Naive B cell (primary cell): ENCODE data around the gene LCNL1. TPM values are rescaled to one million over a fixed set of nuclear protein-coding genes. Genes with fewer than 3 reads are reported as not detected.
A peak's percentile ranks its signal among the peaks of the same experiment; 100 is the strongest.

Experiments used
- ATAC-seq, 2 donors: fragments of 150-1000 bp; cut with Tn5 transposase; 2 replicates each; pipeline ENCODE4 v1.10.0; 2021; ENCODE audit warnings: low read depth in 2 of 2, mild to moderate bottlenecking in 2 of 2, moderate library complexity in 2 of 2
- DNase-seq: peaks from one replicate; pipeline ENCODE4 v3.0.0; 2022
- H3K27ac Mint-ChIP-seq, 6 donors: one replicate each; pipeline ENCODE4 v1.8.0; 2020 to 2022; ENCODE audit warnings: mild to moderate bottlenecking in 6 of 6, mixed read lengths in 6 of 6, moderate library complexity in 5 of 6, inconsistent platforms in 2 of 6
- H3K27me3 Mint-ChIP-seq, 3 donors: one replicate each; pipeline ENCODE4 v1.8.0; 2021 to 2022; ENCODE audit warnings: mixed read lengths in 3 of 3, mild to moderate bottlenecking in 1 of 3
- H3K36me3 Mint-ChIP-seq, 2 donors: one replicate each; pipeline ENCODE4 v1.8.0; 2020 to 2022; ENCODE audit warnings: mixed read lengths in 2 of 2, inconsistent platforms in 1 of 2, mild to moderate bottlenecking in 1 of 2
- H3K4me1 Mint-ChIP-seq, 3 donors: one replicate each; pipeline ENCODE4 v1.8.0; 2020 to 2022; ENCODE audit warnings: mixed read lengths in 3 of 3, inconsistent platforms in 1 of 3, mild to moderate bottlenecking in 1 of 3, moderate library complexity in 1 of 3
- H3K4me3 Mint-ChIP-seq, 8 donors: one replicate each; pipeline ENCODE4 v1.8.0; 2020 to 2022; ENCODE audit warnings: mild to moderate bottlenecking in 8 of 8, mixed read lengths in 8 of 8, moderate library complexity in 8 of 8, inconsistent platforms in 2 of 8
- H3K9me3 Mint-ChIP-seq, 7 donors: one replicate each; pipeline ENCODE4 v1.8.0; 2020 to 2022; ENCODE audit warnings: mixed read lengths in 7 of 7, mild to moderate bottlenecking in 5 of 7, inconsistent platforms in 2 of 7, moderate library complexity in 1 of 7
- polyA plus RNA-seq, 6 donors: library from polyadenylated mRNA; unstranded; fragments of 300-500 nt; fragmentation: Illumina TruSeq; gene quantifications; one replicate each; pipeline ENCODE4 v1.2.3, GENCODE V29; 2021; ENCODE audit warnings: low read depth in 6 of 6

The LCNL1 gene
- polyA plus RNA-seq, 6 donors from 2014 or later = not detected

GRCh38 chr9:136951541-136952320, 31.1 kb upstream of the LCNL1 start, which contains the start of gene LCN12:
TSS of gene LCN12 (plus strand) at chr9:136952273. CDS start at chr9:136952328, 55 bp downstream.
- Mint-ChIP-seq H3K9me3 (peaks cover 0 to 4% (median 0%) of the 10 kb centered on the region in 7 donors), H3K4me1 (peaks cover 2 to 14% (median 10%) of the 10 kb centered on the region in 3 donors), H3K27ac (no peak within 1 kb of the TSS), H3K36me3 (peaks cover 0 to 6% of the 10 kb centered on the region in 2 donors), H3K27me3 (peaks cover 3 to 11% (median 6%) of the 10 kb centered on the region in 3 donors), H3K4me3 (peak within 1 kb of the TSS in 5 of 8 donors; percentile 9 to 88 (median 29))
- DNase-seq (no peak), ATAC-seq (no peak)

DNA sequence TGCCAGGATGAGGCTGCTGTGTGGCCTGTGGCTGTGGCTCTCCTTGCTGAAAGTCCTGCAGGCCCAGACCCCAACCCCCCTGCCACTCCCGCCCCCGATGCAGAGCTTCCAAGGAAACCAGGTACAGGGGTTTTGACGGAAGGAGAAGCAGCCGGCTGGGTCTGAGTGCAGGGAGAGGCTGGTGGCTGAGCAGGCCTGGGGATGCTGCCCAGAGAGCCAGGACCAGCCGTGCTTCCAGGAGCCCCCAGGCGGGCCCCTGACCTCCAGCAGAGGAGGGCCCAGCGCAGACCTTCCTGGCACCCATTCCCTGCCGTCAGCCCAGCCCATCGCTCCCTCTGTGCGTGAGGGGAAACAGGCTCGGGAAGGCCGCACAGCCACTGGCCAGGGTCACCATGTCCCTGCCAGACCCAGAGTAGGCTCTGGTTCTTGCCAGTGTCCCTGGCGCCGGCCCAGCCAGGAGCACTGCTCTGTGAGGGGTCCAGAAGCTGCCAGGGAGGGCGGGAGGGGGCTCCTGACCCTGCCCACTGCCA, 30.4 kb upstream of the LCNL1 start:
- no peak for ATAC-seq
- H3K4me1 Mint-ChIP-seq = peaks cover 2 to 14% (median 12%) of the 10 kb centered on the region in 3 donors
- peaks cover 0 to 7% (median 0%) of the 10 kb centered on the region in 7 donors for H3K9me3 Mint-ChIP-seq
- peaks cover 4 to 11% (median 10%) of the 10 kb centered on the region in 3 donors for H3K27me3 Mint-ChIP-seq
- DNase-seq = no peak
- no peak overlapping the region for H3K4me3 Mint-ChIP-seq
- peaks cover 0 to 9% of the 10 kb centered on the region in 2 donors for H3K36me3 Mint-ChIP-seq
- H3K27ac Mint-ChIP-seq = no peak overlapping the region

DNA sequence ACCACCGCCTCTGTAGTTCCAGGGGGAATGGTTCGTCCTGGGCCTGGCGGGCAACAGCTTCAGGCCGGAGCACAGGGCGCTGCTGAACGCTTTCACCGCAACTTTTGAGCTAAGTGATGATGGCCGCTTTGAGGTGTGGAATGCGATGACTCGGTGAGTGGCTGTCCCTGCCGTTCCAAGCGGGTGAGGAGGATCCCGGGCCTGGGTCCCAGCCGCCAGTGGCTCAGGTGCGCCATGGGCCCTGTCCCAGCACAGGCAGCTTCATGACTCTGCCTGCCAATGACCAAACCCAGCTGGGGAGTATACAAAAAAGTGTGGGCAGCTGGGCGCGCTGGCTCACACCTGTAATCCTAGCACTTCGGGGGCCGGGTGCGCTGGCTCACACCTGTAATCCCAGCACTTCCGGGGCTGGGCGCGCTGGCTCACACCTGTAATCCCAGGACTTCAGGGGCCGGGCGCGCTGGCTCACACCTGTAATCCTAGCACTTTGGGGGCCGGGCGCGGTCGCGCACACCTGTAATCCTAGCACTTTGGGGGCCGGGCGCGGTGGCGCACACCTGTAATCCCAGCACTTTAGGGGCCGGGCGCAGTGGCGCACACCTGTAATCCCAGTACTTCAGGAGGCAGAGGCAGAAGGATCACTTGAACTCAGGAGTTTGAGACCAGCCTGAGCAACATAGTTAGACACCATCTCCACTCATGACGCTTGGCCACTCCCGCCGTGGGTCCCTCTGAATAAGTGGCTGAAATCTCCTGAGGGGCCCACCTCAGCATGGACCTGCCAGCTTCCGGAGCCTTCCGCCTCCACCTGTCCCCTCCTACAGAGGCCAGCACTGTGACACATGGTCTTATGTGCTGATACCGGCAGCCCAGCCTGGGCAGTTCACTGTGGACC, 29.7 kb upstream of the LCNL1 start:
- Mint-ChIP-seq H3K4me1 (peaks cover 2 to 14% (median 12%) of the 10 kb centered on the region in 3 donors), H3K4me3 (peak overlapping the region in 1 of 8 donors; percentile 27), H3K36me3 (peaks cover 0 to 9% of the 10 kb centered on the region in 2 donors), H3K9me3 (peaks cover 0 to 7% (median 0%) of the 10 kb centered on the region in 7 donors), H3K27me3 (peaks cover 4 to 11% (median 10%) of the 10 kb centered on the region in 3 donors), H3K27ac (no peak overlapping the region)
- no peak for ATAC-seq
- DNase-seq = no peak

DNA sequence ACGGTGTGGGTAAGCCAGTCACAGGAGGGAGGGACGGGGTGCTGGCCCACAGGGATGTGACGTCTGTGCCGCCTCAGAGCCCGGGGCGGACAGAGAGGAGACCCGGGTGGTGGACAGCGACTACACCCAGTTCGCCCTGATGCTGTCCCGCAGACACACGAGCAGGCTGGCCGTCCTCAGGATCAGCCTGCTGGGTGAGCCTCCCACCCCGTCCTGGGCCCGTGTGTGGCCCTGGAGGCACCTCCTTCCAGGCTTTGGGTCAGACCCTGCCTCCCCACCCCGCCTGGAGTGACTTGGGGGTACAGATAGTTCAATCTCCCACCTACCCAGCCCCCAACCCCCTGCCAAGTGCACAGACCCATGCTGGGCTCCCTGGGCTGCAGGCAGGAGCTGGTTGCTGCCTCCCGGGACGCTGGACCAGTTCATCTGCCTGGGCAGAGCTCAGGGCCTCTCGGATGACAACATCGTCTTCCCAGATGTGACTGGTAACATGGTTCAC, 29.0 kb upstream of the LCNL1 start:
- Mint-ChIP-seq H3K27ac (no peak overlapping the region), H3K36me3 (peaks cover 0 to 9% of the 10 kb centered on the region in 2 donors), H3K4me3 (no peak overlapping the region), H3K4me1 (peaks cover 2 to 14% (median 12%) of the 10 kb centered on the region in 3 donors), H3K9me3 (peaks cover 0 to 7% (median 0%) of the 10 kb centered on the region in 7 donors), H3K27me3 (peaks cover 4 to 11% (median 10%) of the 10 kb centered on the region in 3 donors)
- no peak for DNase-seq
- ATAC-seq = no peak

- DNase-seq (no peak), ATAC-seq (no peak)
- H3K4me3 Mint-ChIP-seq = no peak overlapping the region
- peak overlapping the region in 1 of 6 donors; percentile 69 for H3K27ac Mint-ChIP-seq
- H3K27me3 Mint-ChIP-seq = peaks cover 4 to 11% (median 10%) of the 10 kb centered on the region in 3 donors
- H3K36me3 Mint-ChIP-seq = peaks cover 0 to 9% of the 10 kb centered on the region in 2 donors
- H3K4me1 Mint-ChIP-seq = peaks cover 0 to 12% (median 12%) of the 10 kb centered on the region in 3 donors
- H3K9me3 Mint-ChIP-seq = peaks cover 0 to 7% (median 0%) of the 10 kb centered on the region in 7 donors
Measured at GRCh38 chr9:136954270-136955083, 28.3 kb upstream of the LCNL1 start.

- peaks cover 0 to 9% of the 10 kb centered on the region in 2 donors for H3K36me3 Mint-ChIP-seq
- H3K27me3 Mint-ChIP-seq = peaks cover 4 to 11% (median 10%) of the 10 kb centered on the region in 3 donors
- H3K9me3 Mint-ChIP-seq = peaks cover 0 to 7% (median 0%) of the 10 kb centered on the region in 7 donors
- peaks cover 0 to 8% (median 3%) of the 10 kb centered on the region in 3 donors for H3K4me1 Mint-ChIP-seq
- ATAC-seq (no peak), DNase-seq (no peak)
- peak overlapping the region in 2 of 6 donors; percentile 69 to 70 for H3K27ac Mint-ChIP-seq
- no peak overlapping the region for H3K4me3 Mint-ChIP-seq
Measured at GRCh38 chr9:136955202-136955942, 27.4 kb upstream of the LCNL1 start.

GRCh38 chr9:136955943-136956335, 26.9 kb upstream of the LCNL1 start:
- Mint-ChIP-seq H3K4me1 (peaks cover 0 to 8% (median 0%) of the 10 kb centered on the region in 3 donors), H3K4me3 (no peak overlapping the region)

GRCh38 chr9:136956604-136957003, 26.2 kb upstream of the LCNL1 start:
- DNase-seq (no peak), ATAC-seq (no peak)
- Mint-ChIP-seq H3K4me3 (no peak overlapping the region), H3K4me1 (peaks cover 0 to 8% (median 0%) of the 10 kb centered on the region in 3 donors), H3K9me3 (peaks cover 0 to 7% (median 0%) of the 10 kb centered on the region in 7 donors), H3K27me3 (peaks cover 4 to 11% (median 10%) of the 10 kb centered on the region in 3 donors), H3K27ac (no peak overlapping the region), H3K36me3 (peaks cover 0 to 9% of the 10 kb centered on the region in 2 donors)

More at GRCh38 chr9:136955943-136956335, 26.9 kb upstream of the LCNL1 start:
- H3K27me3 Mint-ChIP-seq = peaks cover 4 to 11% (median 10%) of the 10 kb centered on the region in 3 donors
- DNase-seq (no peak), ATAC-seq (no peak)
- H3K36me3 Mint-ChIP-seq = peaks cover 0 to 9% of the 10 kb centered on the region in 2 donors
- H3K9me3 Mint-ChIP-seq = peaks cover 0 to 7% (median 0%) of the 10 kb centered on the region in 7 donors
- H3K27ac Mint-ChIP-seq = no peak overlapping the region

GRCh38 chr9:136957461-136957860, 25.3 kb upstream of the LCNL1 start:
- no peak overlapping the region for H3K27ac Mint-ChIP-seq
- no peak overlapping the region for H3K4me3 Mint-ChIP-seq
- H3K4me1 Mint-ChIP-seq = peaks cover 0 to 8% (median 0%) of the 10 kb centered on the region in 3 donors

DNA sequence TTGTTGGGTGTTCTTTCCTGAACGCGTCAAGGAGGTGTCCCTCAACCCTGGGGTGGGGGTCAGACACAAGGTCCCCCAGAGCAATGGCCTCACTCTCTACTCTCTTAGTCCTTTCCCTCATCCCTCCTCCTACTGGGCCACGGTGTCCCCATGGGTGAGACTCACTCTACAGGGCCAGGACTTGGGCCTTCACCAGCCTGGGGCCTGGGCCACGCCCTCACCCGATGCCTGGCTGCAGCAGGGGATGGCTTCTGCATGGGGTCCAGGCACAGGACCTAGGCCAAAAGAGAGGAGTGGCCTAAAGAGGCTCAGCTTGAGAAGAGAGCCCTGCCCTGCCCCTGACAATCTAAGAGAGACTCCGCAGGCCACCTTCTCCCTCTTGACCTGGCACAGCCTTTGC, 24.9 kb upstream of the LCNL1 start:
- H3K27ac Mint-ChIP-seq = no peak overlapping the region
- peaks cover 6 to 13% (median 10%) of the 10 kb centered on the region in 3 donors for H3K27me3 Mint-ChIP-seq
- DNase-seq = no peak
- H3K9me3 Mint-ChIP-seq = peaks cover 0 to 7% (median 0%) of the 10 kb centered on the region in 7 donors
- no peak for ATAC-seq
- H3K4me3 Mint-ChIP-seq = peak overlapping the region in 1 of 8 donors; percentile 15
- H3K4me1 Mint-ChIP-seq = peaks cover 0 to 8% (median 0%) of the 10 kb centered on the region in 3 donors
- H3K36me3 Mint-ChIP-seq = peaks cover 0 to 9% of the 10 kb centered on the region in 2 donors

More at GRCh38 chr9:136957461-136957860, 25.3 kb upstream of the LCNL1 start:
- Mint-ChIP-seq H3K36me3 (peaks cover 0 to 9% of the 10 kb centered on the region in 2 donors), H3K9me3 (peaks cover 0 to 7% (median 0%) of the 10 kb centered on the region in 7 donors), H3K27me3 (peaks cover 4 to 11% (median 10%) of the 10 kb centered on the region in 3 donors)
- no peak for ATAC-seq
- no peak for DNase-seq

DNA sequence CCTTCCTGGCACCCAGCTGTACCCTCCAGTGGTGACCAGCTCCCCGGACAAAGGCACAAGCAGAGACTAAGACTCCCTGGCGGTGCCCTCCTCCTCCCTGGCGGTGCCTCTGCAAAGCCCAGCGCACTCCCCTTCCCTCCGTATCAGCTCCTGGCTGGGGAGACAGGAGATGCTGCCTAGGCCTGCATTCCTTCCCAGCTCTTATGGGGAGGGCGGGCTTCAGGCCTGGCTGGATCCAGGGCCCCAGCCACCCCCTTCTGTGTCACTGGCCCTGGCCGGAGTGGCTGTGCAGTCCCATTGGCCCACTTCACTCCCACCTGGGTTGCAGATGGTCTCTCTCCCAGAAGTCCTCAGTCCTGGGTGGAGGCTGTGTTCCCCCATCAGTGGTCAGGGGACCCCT, 24.3 kb upstream of the LCNL1 start:
- peaks cover 0 to 7% (median 0%) of the 10 kb centered on the region in 7 donors for H3K9me3 Mint-ChIP-seq
- H3K27me3 Mint-ChIP-seq = peaks cover 8 to 18% (median 10%) of the 10 kb centered on the region in 3 donors
- H3K27ac Mint-ChIP-seq = no peak overlapping the region
- peaks cover 0 to 9% of the 10 kb centered on the region in 2 donors for H3K36me3 Mint-ChIP-seq
- DNase-seq (no peak), ATAC-seq (no peak)
- H3K4me1 Mint-ChIP-seq = peaks cover 0 to 8% (median 0%) of the 10 kb centered on the region in 3 donors
- no peak overlapping the region for H3K4me3 Mint-ChIP-seq
